C4-2B (cell line): Measurements from ENCODE around the gene ZFYVE9.
"Not testable (repeated sequence)": the region's sequence is repeated elsewhere in the genome, so short reads cannot be mapped to it uniquely, and the experiment has no call there.

Source experiments
- CTCF ChIP-seq: fragments of 450-650 bp; conservative IDR thresholded peaks from 2 replicates; pipeline ENCODE4 v1.5.1; 2017; ENCODE audit warnings: mild to moderate bottlenecking
- ZFX ChIP-seq: fragments of 450-650 bp; IDR thresholded peaks from 2 replicates; pipeline ENCODE4 v1.6.1; 2017

GRCh38 chr1:52182328-52182727 is 40.4 kb downstream of the ZFYVE9 start:
- TF ChIP-seq CTCF, ZFX: not testable (repeated sequence)
